NCI-H146 treated with DMSO at 0.1 percent for 48 hours (cell line): Measurements from ENCODE around the gene LILRA2.
"Not testable (repeated sequence)": the region's sequence is repeated elsewhere in the genome, so short reads cannot be mapped to it uniquely, and the experiment has no call there.

Source experiments
- DNase-seq: peaks from one replicate; lab custom pipeline; 2025; ENCODE audit not compliant: unreplicated experiment; lab: John Stamatoyannopoulos, UW

Gene LILRA2

GRCh38 chr19:54573330-54573872 is at the start of gene LILRA2:
Gene LILRA2 (plus strand): TSS chr19:54573790. CDS start chr19:54573879, 89 bp downstream.
- no peak for DNase-seq

GRCh38 chr19:54525636-54526035 is 48.0 kb upstream of the LILRA2 start:
- DNase-seq, result no peak

GRCh38 chr19:54526972-54527371 is 46.6 kb upstream of the LILRA2 start:
- no peak for DNase-seq

GRCh38 chr19:54530866-54531265 is 42.7 kb upstream of the LILRA2 start:
- DNase-seq, result no peak

GRCh38 chr19:54532528-54532927 is 41.1 kb upstream of the LILRA2 start:
- DNase-seq, result no peak

GRCh38 chr19:54533476-54533875 is 40.1 kb upstream of the LILRA2 start:
- DNase-seq, result no peak

- no peak for DNase-seq
Observed at GRCh38 chr19:54534156-54534555, 39.4 kb upstream of the LILRA2 start.

GRCh38 chr19:54535601-54536000 is 38.0 kb upstream of the LILRA2 start:
- DNase-seq, result no peak

- DNase-seq, result no peak
Observed at GRCh38 chr19:54536956-54537355, 36.6 kb upstream of the LILRA2 start.

GRCh38 chr19:54541712-54542111 is 31.9 kb upstream of the LILRA2 start:
- DNase-seq, result no peak

GRCh38 chr19:54548806-54549205 is 24.8 kb upstream of the LILRA2 start:
- DNase-seq, result no peak

GRCh38 chr19:54549224-54549623 is 24.4 kb upstream of the LILRA2 start:
- no peak for DNase-seq

- no peak for DNase-seq
Observed at GRCh38 chr19:54551293-54551692, 22.3 kb upstream of the LILRA2 start.

GRCh38 chr19:54551950-54552912 is 21.4 kb upstream of the LILRA2 start:
- DNase-seq, result no peak

- no peak for DNase-seq
Observed at GRCh38 chr19:54552913-54553310, 20.7 kb upstream of the LILRA2 start.

GRCh38 chr19:54554006-54554405 is 19.6 kb upstream of the LILRA2 start:
- no peak for DNase-seq

- DNase-seq, result no peak
Observed at GRCh38 chr19:54554896-54555295, 18.7 kb upstream of the LILRA2 start.

- DNase-seq, result no peak
Observed at GRCh38 chr19:54556194-54556593, 17.4 kb upstream of the LILRA2 start.

GRCh38 chr19:54558339-54558738 is 15.3 kb upstream of the LILRA2 start:
- no peak for DNase-seq

GRCh38 chr19:54560881-54561385 is 12.7 kb upstream of the LILRA2 start:
- no peak for DNase-seq

GRCh38 chr19:54561840-54562239 is 11.8 kb upstream of the LILRA2 start:
- no peak for DNase-seq

- not testable (repeated sequence) for DNase-seq
Observed at GRCh38 chr19:54563206-54563605, 10.4 kb upstream of the LILRA2 start.
